ENCODE data around the gene MXRA8. TPM values are rescaled to one million over a fixed set of nuclear protein-coding genes. Genes with fewer than 3 reads are reported as not detected.

MXRA8 gene
- total and polyA plus RNA-seq, 2 donors from 2014 or later: 26.0 to 64.7 TPM

- TF ChIP-seq CTCF (IDR thresholded peaks at IDR 0.05; ENCODE audit: borderline replicate concordance, extremely low read depth, insufficient read depth): no peak
- Histone ChIP-seq H3K9ac (ENCODE audit: low read length in 3 of 3) (peak overlapping the region in 1 of 3 donors; percentile 12), H3K4me1 (ENCODE audit: control insufficient read depth in 2 of 3, insufficient read depth in 2 of 3, low read depth in 1 of 3, low read length in 3 of 3) (peaks cover 0 to 24% (median 0%) of the 10 kb centered on the region in 3 donors), H3K36me3 (ENCODE audit: control insufficient read depth in 2 of 3, insufficient read depth in 3 of 3, low read length in 3 of 3) (no peaks in the 10 kb centered on the region), H3K9me3 (ENCODE audit: control insufficient read depth in 2 of 3, insufficient read depth in 1 of 3, low read length in 3 of 3) (no peaks in the 10 kb centered on the region), H3K27ac (ENCODE audit: low read depth in 2 of 2, low read length in 2 of 2) (peak overlapping the region in 1 of 2 donors; percentile 48), H3K4me3 (ENCODE audit: low read length in 3 of 3) (no peak overlapping the region), H3K27me3 (ENCODE audit: control insufficient read depth, insufficient read depth, low read length) (no peaks in the 10 kb centered on the region)
- intact Hi-C loops (cut with DNase I): no loop called here
- DNase-seq (peak in 2 of 5 donors; percentile 78 to 89), FAIRE-seq (no peak)
These were observed 6.6 kb downstream of the MXRA8 start for GRCh38 chr1:1351511-1352427.

DNA sequence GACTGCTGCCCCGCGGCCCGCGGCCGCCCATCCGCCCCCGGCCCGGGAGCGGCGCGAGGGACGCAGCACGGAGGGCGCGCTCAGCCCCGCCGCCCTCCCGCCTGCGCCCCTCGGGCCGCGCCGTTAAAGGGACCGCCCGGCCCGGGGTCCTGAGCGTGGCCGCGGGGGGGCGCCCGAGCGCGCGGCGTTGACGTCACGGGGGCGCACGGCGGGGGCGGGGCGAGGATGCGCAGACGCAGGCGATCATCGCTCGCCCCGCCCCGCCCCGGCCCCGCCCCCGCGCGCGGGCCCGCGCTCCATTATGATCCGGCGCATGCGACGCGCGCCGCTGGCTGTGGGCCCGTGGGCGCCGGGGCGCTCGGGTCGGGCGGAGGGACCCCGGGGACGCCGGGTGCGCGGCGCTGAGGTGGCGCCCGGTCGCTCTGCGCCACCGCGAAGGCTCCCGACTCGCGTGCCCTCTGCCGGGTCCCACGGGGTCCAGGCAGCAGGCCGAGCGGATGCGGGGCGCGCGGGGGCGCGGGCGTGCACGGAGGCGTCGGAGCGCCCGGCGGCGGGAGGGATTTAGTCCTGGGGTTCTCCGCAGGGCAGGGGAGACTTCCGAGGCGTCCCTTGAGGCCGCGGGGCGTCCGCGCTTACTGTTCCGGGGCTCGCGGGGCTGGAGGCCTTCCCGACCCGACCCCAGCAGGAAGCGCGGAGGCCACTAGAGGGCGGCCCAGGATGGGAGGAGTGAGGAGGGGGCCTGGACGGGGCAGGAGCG, 8.9 kb downstream of the MXRA8 start, which contains the start of gene DVL1:
DVL1 (minus strand) TSS at position 163 of the 757 bp plus-strand sequence. CDS start 353 bp downstream, outside the sequence.
- no peak for FAIRE-seq
- intact Hi-C loops (cut with DNase I): no loop called here
- peaks cover 0 to 30% (median 0%) of the 10 kb centered on the region in 3 donors for H3K4me1 ChIP-seq (ENCODE audit: control insufficient read depth in 2 of 3, insufficient read depth in 2 of 3, low read depth in 1 of 3, low read length in 3 of 3)
- DNase-seq: peak; percentile 75 to 90 (median 88)
- no peaks in the 10 kb centered on the region for H3K27me3 ChIP-seq (ENCODE audit: control insufficient read depth, insufficient read depth, low read length)
- peak; percentile 55 for TF ChIP-seq CTCF (IDR thresholded peaks at IDR 0.05; ENCODE audit: borderline replicate concordance, extremely low read depth, insufficient read depth)
- H3K9me3 ChIP-seq (ENCODE audit: control insufficient read depth in 2 of 3, insufficient read depth in 1 of 3, low read length in 3 of 3): no peaks in the 10 kb centered on the region
- H3K9ac ChIP-seq (ENCODE audit: low read length in 3 of 3): peak within 1 kb of the TSS in 2 of 3 donors; percentile 77 to 78
- H3K27ac ChIP-seq (ENCODE audit: low read depth in 2 of 2, low read length in 2 of 2): peak within 1 kb of the TSS; percentile 81 to 82
- H3K4me3 ChIP-seq (ENCODE audit: low read length in 3 of 3): peak within 1 kb of the TSS; percentile 61 to 76 (median 70)
- H3K36me3 ChIP-seq (ENCODE audit: control insufficient read depth in 2 of 3, insufficient read depth in 3 of 3, low read length in 3 of 3): no peaks in the 10 kb centered on the region

DNA sequence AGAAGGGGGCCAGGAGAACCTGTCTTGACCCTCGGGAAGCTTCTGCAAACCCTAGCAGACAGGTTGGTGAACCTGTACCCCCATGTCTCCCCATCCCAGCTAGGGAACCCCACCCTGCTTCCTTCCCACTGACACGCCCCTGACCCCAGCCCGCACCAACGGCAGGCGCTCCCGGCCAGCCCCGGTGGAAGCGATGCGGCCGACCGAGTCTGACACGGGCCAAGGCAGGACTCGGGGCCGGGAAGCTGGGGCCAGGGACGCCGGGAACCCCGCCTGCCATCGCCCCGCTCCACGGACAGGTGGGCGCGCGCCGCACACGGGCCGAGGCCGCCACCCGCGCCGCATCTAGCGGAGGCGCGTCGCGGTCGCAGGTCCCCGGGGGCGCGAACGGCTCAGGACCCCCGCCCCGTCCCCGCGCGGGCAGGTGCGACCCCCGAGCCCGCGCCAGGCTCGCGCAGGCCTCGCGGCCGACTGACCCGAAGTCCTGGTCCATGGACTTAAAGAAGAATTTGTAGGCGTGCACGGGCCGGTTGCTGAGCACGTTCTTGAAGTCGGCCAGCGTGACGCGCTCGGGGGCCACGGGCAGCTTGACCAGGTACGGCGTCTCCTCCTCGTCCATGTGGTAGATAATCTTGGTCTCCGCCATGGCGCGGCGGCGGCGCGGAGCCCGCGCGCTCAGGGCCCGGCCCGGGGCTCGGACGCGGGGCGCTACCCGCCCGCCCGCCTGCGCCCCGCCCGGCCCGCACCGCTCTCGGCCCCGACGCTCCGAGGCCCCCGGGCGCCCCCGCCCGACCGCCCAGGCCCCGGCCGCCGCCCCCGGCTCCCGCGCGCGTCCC, 9.7 kb downstream of the MXRA8 start:
- no peaks in the 10 kb centered on the region for H3K9me3 ChIP-seq (ENCODE audit: control insufficient read depth in 2 of 3, insufficient read depth in 1 of 3, low read length in 3 of 3)
- intact Hi-C loops (cut with DNase I): no loop called here
- H3K4me3 ChIP-seq (ENCODE audit: low read length in 3 of 3): peak overlapping the region; percentile 61 to 76 (median 70)
- H3K4me1 ChIP-seq (ENCODE audit: control insufficient read depth in 2 of 3, insufficient read depth in 2 of 3, low read depth in 1 of 3, low read length in 3 of 3): peaks cover 0 to 30% (median 0%) of the 10 kb centered on the region in 3 donors
- peak; percentile 14 for TF ChIP-seq CTCF (IDR thresholded peaks at IDR 0.05; ENCODE audit: borderline replicate concordance, extremely low read depth, insufficient read depth)
- peak overlapping the region in 2 of 3 donors; percentile 77 to 78 for H3K9ac ChIP-seq (ENCODE audit: low read length in 3 of 3)
- FAIRE-seq: no peak
- no peaks in the 10 kb centered on the region for H3K27me3 ChIP-seq (ENCODE audit: control insufficient read depth, insufficient read depth, low read length)
- H3K27ac ChIP-seq (ENCODE audit: low read depth in 2 of 2, low read length in 2 of 2): peak overlapping the region; percentile 81 to 82
- DNase-seq: peak in 4 of 5 donors; percentile 46 to 81 (median 72)
- no peaks in the 10 kb centered on the region for H3K36me3 ChIP-seq (ENCODE audit: control insufficient read depth in 2 of 3, insufficient read depth in 3 of 3, low read length in 3 of 3)

Data from kidney (tissue), 14 donors.